GM03348 (cell line): Measurements from ENCODE around the gene MOGAT1.
"Not testable (repeated sequence)": the region's sequence is repeated elsewhere in the genome, so short reads cannot be mapped to it uniquely, and the experiment has no call there.

ENCODE experiments used
- DNase-seq: peaks from one replicate; pipeline ENCODE4 v3.0.0; 2012; ENCODE audit warnings: low spot score

The MOGAT1 gene

DNA sequence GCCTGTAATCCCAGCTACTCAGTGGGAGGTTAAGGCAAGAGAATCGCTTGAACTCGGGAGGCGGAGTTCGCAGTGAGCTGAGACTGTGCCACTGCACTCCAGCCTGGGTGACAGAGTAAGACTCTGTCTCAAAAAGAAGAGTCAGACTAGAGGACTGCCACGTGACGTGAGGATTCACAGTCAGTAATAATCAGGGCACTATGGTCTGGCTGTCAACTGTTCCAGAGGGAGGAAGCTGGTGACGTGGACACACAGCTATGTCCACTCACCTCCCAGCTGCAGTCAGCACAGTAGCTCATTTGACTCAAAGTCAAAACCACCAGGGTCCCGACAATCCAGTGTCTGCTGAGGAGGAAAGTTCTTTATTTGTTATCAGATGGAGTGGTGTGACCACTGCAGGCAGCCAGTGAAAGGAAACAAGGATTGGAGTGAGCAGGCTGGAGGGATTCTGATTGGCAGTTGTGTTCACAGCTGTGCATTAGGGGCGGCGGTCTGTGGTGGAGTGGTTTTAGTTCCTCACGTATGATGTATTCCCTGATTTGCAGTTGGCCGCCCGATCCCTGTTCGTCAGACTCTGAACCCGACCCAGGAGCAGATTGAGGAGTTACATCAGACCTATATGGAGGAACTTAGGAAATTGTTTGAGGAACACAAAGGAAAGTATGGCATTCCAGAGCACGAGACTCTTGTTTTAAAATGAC, 37.9 kb downstream of the MOGAT1 start:
- peak; percentile 90 for DNase-seq

DNA sequence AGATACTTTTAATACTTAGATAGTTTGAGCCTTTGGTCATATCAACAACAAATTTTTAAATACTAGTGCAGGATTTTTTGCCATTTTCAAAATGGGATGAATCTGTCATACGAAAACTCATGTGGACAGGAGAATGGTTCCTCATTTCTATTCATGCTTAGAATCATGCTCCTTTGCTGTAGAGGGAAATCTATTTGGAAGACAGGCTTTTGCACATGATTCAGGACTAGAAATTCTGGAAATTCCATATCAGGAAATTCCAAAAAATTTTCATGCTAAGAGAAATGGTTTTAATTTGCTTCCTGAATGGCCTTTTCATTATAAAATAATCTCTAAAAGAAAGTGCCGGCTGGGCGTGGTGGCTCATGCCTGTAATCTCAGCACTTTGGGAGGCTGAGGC, 39.3 kb downstream of the MOGAT1 start:
- DNase-seq = no peak

DNA sequence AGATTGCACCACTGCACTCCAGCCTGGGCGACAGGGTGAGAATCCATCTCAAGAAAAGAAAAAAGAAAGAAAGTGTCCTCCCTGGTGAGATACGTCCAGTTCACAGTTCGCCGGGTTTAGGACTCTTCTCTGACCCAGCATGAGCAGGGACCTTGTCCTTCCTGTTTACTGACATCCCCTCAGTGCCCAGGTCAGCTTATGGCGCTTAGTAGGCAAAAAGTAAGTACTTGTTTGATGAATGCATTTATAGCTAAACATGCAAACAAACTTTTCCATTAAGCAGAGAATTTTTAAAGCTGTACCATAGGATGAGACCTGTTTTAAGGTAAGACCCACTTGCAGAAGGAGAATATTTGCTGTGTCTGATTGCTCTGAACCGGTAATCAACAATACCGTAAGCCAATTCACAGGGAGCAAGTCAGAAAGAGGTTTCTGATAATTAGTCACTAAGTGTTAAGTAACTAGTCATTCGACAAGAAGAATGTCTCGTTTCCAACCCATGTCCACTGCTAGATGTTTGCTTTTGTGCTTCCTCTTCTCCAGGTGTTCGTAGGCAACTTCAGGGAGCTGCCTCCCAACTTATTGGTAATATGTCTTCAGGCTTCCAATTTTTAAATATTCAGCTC, 40.0 kb downstream of the MOGAT1 start:
- no peak for DNase-seq

GRCh38 chr2:222713002-222713401, 41.5 kb downstream of the MOGAT1 start:
- DNase-seq = no peak

DNA sequence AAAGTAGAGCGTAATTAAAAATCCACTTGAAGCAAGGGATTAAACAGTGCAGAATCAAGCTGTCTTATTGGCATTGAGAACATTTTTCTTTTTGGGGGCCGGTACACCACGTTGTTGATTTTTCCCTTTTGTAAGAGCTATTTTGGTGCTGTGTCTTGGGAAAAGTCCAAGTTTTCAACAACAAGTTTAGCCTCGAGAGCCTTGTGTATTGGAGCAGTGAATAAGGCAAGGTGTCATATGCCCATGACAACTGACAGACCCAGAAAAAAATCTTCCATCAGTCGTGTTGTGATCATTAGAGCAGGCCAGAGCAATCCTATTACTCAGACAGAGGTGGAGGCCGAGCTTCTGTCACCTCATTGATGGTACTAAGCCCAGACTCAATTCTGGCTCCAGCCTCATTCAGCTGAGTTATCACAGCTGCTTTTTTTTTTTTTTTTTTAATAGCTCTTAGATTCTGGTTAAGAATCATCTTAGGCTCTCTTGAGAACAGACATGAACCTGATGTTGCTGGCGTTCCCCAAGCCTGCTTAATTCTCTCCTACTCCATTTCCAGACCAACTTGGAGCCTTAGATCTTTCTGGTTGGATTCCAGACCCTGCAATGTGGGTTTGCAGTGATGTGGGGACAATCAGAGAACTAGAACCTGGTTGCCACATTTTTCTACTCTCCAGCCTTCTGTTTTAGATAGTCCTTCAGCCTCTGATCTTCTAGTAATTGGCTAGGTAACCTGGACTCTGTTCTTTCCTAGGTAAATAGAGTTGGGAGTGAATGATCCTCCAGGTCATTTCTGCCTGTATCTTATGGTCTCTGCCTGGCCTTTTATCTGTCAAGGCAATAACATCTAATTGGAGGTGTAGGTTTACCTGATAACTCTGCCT, 43.1 kb downstream of the MOGAT1 start:
- DNase-seq = no peak

DNA sequence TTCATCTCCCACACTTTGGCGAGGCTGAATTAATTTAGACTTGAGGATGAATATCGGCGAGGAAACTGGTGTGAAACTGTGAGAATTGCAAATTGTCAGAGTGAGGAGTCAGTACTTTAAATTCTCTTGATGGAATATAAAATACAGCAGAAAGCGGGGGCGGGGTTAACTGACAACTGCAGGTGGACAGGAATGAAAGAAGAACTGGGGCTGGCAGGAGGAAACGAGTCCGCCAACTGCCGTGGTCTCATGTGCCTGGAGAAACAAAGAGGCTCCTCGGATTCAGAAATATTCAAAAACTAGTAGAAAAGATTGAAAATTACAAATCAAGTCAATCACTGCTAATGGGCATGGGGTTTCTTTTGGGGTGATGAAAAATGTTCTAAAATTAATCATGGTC, 44.3 kb downstream of the MOGAT1 start:
- no peak for DNase-seq

DNA sequence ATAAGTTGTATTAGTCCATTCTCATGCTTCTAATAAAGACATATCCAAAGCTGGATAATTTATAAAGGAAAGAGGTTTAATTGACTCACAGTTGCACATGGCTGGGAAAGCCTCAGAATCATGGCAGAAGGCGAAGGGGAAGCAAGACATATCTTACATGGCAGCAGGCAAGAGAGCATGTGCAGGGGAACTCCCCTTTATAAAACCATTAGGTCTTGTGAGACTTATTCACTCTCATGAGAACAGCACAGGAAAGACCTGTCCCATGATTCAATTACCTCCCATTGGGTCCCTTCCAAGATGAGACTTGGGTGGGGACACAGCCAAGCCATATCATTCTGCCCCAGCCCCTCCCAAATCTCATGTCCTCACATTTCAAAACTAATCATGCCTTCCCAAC, 48.3 kb downstream of the MOGAT1 start:
- DNase-seq = not testable (repeated sequence)

DNA sequence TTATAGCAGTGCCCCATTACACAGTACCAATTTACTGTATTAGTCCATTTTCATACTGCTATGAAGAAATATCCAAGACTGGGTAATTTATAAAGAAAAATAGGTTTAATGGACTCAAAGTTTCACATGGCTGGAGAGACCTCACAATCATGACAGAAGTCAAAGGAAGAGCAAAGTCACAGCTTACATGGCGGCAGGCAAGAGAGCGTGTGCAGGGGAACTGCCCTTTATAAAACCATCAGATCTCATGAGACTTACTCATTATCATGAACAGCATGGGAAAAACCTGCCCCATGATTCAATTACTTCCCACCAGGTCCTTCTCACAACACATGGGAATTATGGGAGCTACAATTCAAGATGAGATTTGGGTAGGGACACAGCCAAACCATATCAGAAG, 50.1 kb downstream of the MOGAT1 start:
- not testable (repeated sequence) for DNase-seq

GRCh38 chr2:222722327-222722946, 51.0 kb downstream of the MOGAT1 start:
- peak; percentile 74 for DNase-seq

- DNase-seq = no peak
These were observed 52.8 kb downstream of the MOGAT1 start for GRCh38 chr2:222724208-222724607.

- no peak for DNase-seq
These were observed 57.2 kb downstream of the MOGAT1 start for GRCh38 chr2:222728621-222729020.

GRCh38 chr2:222730366-222730999, 59.0 kb downstream of the MOGAT1 start:
- no peak for DNase-seq

- DNase-seq = no peak
These were observed 59.8 kb downstream of the MOGAT1 start for GRCh38 chr2:222731201-222731621.

- no peak for DNase-seq
These were observed 61.2 kb downstream of the MOGAT1 start for GRCh38 chr2:222732489-222733178.

GRCh38 chr2:222733470-222733845, 62.0 kb downstream of the MOGAT1 start:
- DNase-seq = no peak

GRCh38 chr2:222733846-222734702, 62.6 kb downstream of the MOGAT1 start:
- peak; percentile 35 for DNase-seq

DNA sequence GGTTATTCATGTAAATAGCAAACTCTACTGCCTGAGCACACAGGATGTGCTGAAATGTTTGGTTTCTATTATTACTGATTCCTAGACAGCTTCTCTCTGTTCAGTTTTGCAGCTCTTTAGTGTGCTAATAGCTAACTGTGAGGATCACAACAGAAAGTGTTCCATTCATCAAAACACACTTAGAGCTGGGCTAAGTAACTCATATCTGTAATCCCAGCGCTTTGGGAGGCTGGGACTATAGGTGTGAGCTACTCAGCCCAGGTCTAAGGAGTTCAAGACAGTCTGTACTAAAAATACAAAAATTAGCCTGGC, 63.2 kb downstream of the MOGAT1 start:
- no peak for DNase-seq

DNA sequence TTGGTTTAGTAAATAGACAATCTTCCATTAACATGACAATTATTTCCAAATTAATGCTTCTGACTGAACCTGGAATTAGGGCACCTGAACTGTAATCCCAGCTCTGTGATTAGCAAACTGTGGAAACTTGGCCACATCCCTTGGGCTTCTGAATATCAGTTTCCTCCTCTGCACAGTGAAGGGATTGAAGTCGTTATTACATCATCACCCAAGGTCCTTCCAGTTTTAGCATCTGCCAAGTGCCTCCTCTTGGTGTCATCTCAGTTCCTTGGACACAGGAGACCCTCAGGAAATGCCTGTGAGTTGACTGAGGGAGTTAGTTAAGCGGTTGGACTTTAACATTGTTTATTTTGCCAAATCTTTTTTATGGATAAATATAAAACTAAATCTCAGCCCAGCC, 64.8 kb downstream of the MOGAT1 start:
- DNase-seq = peak; percentile 36

DNA sequence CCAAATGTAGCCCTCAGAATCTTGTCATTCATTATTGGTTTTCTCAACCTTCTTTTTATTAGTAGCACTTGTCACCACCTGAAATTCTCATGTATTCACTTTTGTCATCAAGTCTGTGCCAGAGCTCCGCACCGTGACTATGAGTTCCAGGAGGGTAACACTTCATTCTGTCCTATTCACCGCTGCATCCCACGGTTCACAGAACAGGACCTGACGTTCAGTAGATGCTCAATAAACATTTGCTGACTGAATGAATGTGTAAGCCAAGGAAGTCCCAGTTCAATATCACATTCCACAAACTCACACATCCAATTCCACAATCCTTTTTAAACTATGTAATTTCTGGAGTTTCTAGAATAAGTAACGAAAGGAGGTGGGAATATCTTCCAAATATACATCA, 65.5 kb downstream of the MOGAT1 start:
- DNase-seq = no peak

GRCh38 chr2:222738312-222738711, 66.9 kb downstream of the MOGAT1 start:
- no peak for DNase-seq

DNA sequence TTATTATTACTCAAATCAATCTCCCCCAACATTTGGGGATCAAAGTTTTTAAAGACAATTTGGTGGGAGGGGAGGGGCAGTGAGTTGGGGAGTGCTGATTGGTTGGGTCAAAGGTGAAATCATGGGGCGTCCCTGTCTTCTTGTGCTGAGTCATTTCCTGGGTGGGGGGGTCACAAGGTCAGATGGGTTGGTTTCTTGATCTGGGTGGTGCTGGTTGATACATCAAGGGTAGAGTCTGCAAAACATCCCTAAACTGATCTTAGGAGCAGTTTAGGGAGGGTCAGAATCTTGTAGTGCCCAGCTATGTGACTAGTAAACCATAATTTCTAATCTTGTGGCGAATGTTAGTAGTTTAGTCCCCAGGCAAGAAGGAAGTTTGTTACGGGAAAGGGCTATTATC, 67.4 kb downstream of the MOGAT1 start:
- no peak for DNase-seq
